Activated CD4-positive, CD25-positive, alpha-beta regulatory T cell treated with anti-CD3 and anti-CD28 coated beads, Interleukin-2, amount 50 U/mL, for 72 hours (primary cell): ENCODE results near the gene HJV.

Experiments
- DNase-seq: peaks from one replicate; pipeline ENCODE4 v3.0.0; 2021

Gene HJV

GRCh38 chr1:145992502-145992936 is 29.0 kb downstream of the HJV start:
- DNase-seq: no peak

DNA sequence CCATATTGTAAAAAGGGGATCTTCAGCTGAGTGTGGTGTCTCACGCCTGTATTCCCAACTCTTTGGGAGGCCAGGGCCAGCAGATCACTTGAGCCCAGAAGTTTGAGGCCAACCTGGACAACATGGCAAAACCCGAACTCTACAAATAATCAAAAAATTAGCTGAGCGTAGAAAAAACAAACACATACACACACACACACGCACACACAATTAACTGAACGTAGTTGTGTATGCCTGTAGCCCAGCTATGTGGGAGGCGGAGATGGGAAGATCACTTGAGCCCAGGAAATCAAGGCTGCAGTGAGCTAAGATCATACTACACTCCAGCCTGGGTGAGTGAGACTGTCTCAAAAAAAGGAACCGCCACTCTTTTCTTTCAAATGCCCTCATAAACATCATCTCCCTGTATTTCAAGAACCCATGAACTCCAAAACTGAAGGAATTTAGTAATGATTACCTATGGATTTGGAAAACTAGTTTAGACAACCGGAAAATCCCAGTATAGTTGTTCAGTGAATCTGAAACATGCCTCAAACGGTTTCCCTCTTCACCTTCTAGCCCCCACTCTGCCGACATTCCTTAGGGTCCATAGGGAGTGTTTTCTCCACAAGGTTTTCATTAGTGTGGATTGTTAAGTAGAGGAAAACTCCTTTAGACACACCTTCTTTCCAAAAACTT is 29.7 kb downstream of the HJV start:
- no peak for DNase-seq

DNA sequence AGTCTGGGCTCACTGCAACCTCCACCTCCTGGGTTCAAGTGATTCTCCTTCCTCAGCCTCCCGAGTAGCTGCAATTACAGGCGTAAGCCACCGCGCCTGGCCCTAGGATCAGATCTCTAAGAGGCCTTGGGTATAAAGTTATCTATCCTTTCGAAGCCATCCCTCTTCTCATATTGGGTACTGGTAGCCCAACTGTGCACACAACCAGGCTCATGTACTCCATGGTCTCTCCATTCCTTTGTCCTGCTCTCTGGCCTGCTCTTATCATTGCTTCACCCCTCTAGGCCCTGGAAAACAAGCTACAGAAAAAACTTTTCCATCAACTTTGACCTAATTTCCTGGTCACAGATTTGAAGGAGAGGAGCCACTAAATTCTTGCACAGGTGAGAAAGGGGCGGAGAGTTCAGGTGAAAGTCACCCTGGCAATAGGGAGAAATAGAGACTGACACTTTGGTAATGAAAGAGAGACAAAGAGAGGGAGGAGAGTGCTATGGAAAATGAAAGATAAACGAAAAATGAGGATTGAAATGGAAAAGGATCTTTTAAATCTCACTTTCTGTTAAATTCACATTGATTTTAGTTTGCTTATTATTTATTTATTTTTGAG is 31.2 kb downstream of the HJV start:
- DNase-seq: no peak

DNA sequence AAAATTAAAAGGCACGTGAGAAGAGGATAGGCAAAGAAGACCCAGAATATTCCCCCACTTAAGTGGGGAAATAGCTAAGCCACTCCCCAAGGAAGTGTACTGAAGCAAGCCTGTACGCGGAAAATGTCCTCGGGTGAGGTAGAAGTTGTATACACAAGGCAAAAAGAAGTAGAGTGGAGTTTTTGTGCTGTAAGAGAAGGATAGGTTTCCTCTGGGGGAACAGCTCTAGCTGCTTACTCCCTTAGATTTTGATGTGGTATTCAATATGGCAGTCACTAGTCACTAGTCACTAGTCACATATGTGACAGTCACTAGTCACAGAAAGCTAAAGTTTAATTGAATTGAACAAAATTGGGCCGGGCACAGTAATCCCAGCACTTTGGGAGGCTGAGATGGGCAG is 32.8 kb downstream of the HJV start:
- no peak for DNase-seq

- no peak for DNase-seq
Observed at GRCh38 chr1:145987926-145988325, 33.6 kb downstream of the HJV start.

DNA sequence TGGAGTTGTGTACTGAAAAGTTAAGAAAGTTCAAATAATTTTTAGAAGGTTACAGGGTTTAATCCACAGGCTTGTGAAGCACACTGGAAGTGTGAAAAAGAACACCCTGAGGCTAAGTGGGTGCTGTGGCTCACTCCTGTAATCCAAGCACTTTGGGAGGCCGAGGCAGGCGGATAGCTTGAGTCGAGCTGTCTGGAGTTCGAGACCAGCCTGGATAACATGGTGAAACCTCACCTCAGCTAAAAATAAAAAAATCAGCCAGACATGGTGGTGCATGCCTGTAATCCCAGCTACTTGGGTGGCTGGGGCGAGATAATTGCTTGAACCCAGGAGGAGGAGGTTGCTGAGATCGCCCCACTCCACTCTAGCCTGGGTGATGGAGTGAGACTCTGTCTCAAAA is 35.0 kb downstream of the HJV start:
- DNase-seq: no peak

DNA sequence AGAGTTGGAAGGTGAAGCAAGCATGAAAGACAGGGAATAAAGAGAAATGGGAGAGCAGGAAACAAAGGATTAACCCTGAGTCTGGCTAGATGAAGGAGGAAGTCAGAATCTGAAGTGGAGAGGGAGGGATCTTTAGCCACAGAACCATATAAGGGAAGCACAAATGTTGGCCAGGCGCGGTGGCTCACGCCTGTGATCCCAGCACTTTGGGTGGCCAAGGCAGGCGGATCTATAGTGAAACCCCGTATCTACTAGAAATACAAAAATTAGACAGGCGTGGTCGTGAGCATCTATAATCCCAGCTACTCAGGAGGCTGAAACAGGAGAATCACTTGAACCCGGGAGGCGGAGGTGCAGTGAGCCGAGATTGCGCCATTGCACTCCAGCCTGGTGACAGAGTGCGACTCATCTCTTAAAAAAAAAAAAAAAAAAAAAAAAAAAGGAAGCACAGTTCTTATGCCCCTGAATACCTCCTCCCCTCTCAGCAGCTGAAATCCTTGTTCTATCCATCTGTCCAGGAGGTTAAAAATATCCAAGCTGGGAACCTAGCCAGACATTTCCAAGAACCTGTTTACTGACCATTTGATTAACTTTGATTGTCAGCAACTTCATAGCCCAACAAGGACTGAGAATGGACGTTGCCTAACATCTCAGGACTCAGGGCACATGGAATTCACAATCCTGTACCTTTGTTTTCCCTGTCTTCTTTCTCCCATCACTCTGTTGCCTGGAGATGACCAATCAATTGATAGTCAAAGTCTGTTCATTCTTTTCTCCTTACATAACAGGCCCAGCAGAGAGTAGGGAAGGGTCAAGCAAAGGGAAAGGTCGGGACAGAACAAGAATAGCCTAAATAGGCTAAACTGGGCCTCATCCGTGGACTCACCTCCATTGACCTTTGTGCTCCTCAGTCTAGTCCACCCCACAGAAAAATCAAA is 35.8 kb downstream of the HJV start:
- DNase-seq: no peak

DNA sequence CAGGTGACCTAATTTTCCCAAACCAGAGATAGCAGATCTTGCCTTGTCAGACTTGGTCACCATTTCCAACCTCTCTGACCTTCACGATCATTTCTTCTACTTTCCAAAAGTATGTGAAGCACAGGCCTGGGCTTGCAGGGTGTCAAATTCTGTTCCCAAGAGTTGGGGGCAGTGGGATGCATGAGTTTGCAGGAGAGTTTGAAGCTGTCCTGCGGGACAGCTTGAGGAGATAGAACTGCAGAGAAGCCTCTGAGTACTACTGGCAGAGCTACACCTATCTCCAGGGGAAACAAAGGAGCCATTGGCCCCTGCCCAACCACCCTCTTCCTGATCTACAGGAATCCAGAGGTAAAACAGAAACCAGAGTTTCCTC is 36.4 kb downstream of the HJV start:
- DNase-seq: no peak

DNA sequence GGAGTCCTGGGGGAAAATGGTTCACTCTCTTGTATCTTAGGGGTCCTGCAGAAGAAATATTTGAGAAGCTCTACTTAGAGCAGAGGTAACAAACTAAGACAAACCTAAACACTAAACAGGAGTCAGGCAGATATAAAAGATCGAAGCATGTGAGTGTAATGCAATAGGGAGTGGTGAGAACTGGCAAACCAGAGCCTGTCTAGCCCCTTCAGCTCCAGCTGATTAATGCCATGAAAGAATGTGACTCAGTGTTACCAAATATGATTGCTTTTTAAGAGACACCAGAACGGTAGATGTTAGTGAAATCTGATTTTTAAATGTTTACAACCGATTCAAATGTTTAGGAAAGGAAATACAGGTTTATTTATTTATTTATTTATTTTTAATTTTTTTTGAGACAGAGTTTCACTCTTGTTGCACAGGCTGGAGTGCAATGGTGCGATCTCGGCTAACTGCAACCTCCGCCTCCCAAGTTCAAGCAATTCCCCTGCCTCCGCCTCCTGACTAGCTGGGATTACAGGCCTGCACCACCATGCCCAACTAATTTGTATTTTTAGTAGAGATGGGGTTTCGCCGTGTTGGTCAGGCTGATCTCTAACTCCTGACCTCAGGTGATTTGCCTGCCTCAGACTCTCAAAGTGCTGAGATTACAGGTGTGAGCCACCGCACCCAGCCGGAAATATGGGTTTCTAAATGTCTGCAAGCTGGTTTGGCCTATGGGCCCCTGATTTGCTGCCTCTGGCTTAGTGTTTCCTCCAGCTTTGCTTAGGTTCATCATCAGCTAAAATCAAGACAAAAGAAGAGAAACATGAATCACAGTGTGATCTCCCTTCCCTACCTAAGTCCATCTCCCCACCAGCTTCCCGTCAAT is 37.3 kb downstream of the HJV start:
- DNase-seq: no peak

GRCh38 chr1:145983206-145983675 is 38.3 kb downstream of the HJV start:
- no peak for DNase-seq

- DNase-seq: no peak
Observed at GRCh38 chr1:145982010-145982723, 39.4 kb downstream of the HJV start.

- no peak for DNase-seq
Observed at GRCh38 chr1:145980457-145980994, 41.0 kb downstream of the HJV start.

DNA sequence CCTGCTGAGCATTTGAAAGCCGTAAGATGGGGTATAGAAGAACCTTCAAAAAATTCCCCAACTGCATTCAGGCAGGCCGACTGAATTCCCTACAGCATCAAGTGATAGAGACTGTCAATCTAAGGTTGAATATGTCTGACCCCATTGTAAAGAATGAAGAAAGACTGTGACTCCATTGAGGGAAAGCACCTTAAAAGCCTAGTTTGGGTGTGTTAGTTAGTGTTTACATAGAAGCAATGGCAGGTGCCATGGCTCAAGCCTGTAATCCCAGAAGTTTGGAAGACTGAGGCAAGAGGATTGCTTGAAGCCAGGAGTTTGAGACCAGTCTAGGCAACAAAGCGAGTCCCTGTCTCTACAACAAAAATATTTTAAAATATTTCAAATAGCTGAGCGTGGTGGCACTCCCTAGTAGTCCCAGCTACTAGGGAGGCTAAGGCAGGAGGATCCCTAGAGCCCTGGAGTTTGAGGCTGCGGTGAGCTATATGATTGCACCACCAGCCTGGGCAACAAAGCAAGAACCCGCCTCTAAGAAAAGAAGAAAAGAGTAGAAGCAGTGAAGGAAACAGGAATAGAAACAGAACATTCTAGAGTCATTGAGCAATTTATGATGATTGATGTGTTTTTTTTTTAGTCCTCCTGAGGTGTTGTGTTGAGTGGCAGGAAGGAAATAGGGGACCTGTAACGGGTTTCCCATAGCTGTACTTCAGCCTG is 41.6 kb downstream of the HJV start:
- no peak for DNase-seq

- peak; percentile 69 for DNase-seq
Observed at GRCh38 chr1:145978854-145979745, 42.4 kb downstream of the HJV start.

DNA sequence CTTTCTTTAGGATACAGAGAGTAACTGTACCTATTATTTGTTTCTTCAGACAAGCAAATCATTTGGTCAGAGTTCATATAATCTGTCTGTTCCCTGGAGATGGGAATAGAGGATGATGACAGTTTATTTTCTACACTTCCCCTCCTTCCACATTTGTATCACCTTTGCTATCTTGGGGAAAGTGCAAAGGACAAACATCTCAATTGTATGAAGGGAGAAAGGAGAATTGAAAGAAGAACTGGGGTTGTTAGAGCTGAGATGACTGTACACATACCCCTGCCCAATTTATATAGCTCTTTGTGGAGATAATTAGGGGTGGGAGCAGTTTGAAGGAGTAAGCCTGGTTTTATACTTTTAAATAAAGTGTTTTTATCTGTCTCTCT is 43.1 kb downstream of the HJV start:
- no peak for DNase-seq

DNA sequence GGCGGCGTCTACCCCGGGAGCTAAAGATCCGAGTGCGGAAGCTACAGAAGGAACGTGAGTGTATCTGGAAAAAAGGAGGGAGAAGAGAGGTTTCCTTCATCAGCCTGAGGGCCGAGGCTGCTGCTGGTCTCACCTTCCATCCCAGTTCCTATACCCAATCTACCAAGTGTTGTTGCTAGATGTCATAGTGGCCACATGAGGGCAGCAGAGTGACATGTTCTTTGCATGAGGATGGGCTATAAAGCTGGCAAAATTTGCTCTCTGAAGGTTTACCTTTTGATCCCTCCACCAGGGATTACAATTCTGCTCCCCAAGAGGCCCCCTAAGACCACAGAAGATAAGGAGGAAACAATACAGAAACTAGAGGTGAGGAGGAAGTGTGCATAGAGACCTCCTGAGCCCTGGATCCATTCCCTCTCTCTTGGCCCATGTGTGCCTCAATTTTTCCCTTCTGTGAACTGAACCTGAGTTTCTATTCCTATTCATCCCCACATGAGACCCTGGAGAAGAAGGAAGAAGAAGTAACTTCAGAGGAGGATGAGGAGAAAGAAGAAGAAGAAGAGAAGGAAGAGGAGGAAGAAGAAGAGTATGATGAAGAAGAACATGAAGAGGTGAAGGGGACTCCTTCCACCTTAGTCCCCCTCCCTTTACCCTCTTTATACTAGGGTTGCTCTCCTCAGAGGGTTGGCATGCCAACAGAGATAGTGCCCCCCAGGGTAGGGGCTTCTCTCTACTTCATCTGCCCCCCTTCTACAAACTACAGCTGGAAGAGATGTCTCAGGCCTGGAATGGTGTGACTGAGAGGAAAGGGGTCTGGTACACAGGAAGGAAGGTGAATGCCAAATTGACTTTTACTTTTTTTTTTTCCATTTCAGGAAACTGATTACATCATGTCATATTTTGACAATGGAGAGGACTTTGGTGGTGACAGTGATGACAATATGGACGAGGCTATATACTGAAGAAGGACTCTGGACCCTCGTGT is 43.8 kb downstream of the HJV start:
- DNase-seq: peak; percentile 66

GRCh38 chr1:145977016-145977415 is 44.5 kb downstream of the HJV start:
- no peak for DNase-seq

DNA sequence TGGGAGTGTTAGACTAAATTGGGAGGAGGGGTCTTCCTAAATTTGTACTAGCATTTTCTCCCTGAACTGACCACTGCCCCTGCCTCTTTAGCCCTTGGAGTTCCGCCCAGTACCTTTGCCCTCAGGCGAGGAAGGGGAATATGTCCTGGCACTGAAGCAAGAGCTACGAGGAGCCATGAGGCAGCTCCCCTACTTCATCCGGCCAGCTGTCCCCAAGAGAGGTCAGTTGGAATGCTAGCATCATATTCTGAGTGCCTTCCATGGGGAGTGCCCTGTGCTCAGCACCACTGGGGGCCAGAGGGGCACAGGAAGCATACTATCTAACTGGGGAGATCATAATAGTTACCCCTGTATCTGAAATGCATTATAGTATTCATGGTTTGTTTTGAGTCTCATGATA is 46.3 kb downstream of the HJV start:
- no peak for DNase-seq

DNA sequence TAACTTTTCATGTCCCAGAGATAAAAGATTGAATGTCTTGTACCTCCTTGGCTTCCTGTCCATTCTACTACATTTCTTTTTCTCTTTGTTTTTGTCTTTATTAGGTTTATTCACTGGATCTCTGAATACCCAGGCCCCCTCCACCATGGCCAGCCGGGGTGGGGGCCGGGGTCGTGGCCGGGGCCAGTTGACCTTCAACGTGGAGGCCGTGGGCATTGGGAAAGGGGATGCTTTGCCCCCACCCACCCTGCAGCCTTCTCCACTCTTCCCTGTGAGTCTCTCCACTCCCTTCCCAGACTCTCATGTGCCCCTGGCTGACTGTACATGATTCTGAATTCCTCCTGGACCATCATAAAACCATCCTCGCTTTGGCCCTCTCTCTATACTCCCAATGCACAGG is 46.8 kb downstream of the HJV start:
- DNase-seq: no peak
